HG03159 (cell line): Measurements from ENCODE around the gene SLC6A12.
"Not testable (repeated sequence)": the region's sequence is repeated elsewhere in the genome, so short reads cannot be mapped to it uniquely, and the experiment has no call there.

Source experiments
- ATAC-seq: cut with Tn5 transposase; IDR thresholded peaks from one replicate; pipeline ENCODE4 v1.9.1; 2021; ENCODE audit warnings: mild to moderate bottlenecking, moderate library complexity; ENCODE audit not compliant: unreplicated experiment

Gene SLC6A12

GRCh38 chr12:218221-218620 is 4.3 kb upstream of the SLC6A12 start:
- ATAC-seq: no peak

- not testable (repeated sequence) for ATAC-seq
Measured at GRCh38 chr12:217029-217428, 3.1 kb upstream of the SLC6A12 start.

GRCh38 chr12:215116-215515 is 1.2 kb upstream of the SLC6A12 start:
- no peak for ATAC-seq

- no peak for ATAC-seq
Measured at GRCh38 chr12:213527-213932, 427 bp downstream of the SLC6A12 start.

GRCh38 chr12:212715-213526 is 1.0 kb downstream of the SLC6A12 start:
- no peak for ATAC-seq

GRCh38 chr12:212415-212714 is 1.6 kb downstream of the SLC6A12 start:
- ATAC-seq: no peak

- no peak for ATAC-seq
Measured at GRCh38 chr12:211639-212414, 2.1 kb downstream of the SLC6A12 start.

GRCh38 chr12:211142-211465 is 2.9 kb downstream of the SLC6A12 start:
- no peak for ATAC-seq

GRCh38 chr12:210277-211141 is 3.4 kb downstream of the SLC6A12 start:
- no peak for ATAC-seq

- ATAC-seq: no peak
Measured at GRCh38 chr12:209851-210250, 4.1 kb downstream of the SLC6A12 start.

- no peak for ATAC-seq
Measured at GRCh38 chr12:209246-209645, 4.7 kb downstream of the SLC6A12 start.

GRCh38 chr12:208813-209212 is 5.1 kb downstream of the SLC6A12 start:
- ATAC-seq: no peak

GRCh38 chr12:207804-208203 is 6.2 kb downstream of the SLC6A12 start:
- no peak for ATAC-seq

- ATAC-seq: no peak
Measured at GRCh38 chr12:206746-207440, 7.1 kb downstream of the SLC6A12 start.

GRCh38 chr12:205026-205425 is 8.9 kb downstream of the SLC6A12 start:
- no peak for ATAC-seq

GRCh38 chr12:204261-204678 is 9.7 kb downstream of the SLC6A12 start:
- no peak for ATAC-seq

GRCh38 chr12:203462-204260 is 10.3 kb downstream of the SLC6A12 start:
- ATAC-seq: no peak

GRCh38 chr12:203074-203461 is 10.9 kb downstream of the SLC6A12 start:
- ATAC-seq: no peak

- ATAC-seq: no peak
Measured at GRCh38 chr12:202081-202731, 11.8 kb downstream of the SLC6A12 start.

GRCh38 chr12:201361-201760 is 12.6 kb downstream of the SLC6A12 start:
- no peak for ATAC-seq
